B cell (primary cell): Measurements from ENCODE around the gene OR13J1. TPM values are rescaled to one million over a fixed set of nuclear protein-coding genes. Genes with fewer than 3 reads are reported as not detected.

Source experiments
- ATAC-seq: fragments of 200-7000 bp; cut with Tn5 transposase; one replicate; pipeline ENCODE4 v1.10.0; 2021; ENCODE audit warnings: low read depth, mild to moderate bottlenecking, moderate number of reproducible peaks, moderate library complexity
- CTCF ChIA-PET: fragments of 350-600 bp; sonication (Branson Sonifier 250); formaldehyde crosslinking; loops from one replicate; lab custom pipeline; 2021; ENCODE audit warnings: antibody characterized with exemption, inconsistent platforms; lab: Charles Lee
- POLR2A ChIA-PET: fragments of 350-600 bp; sonication (Branson Sonifier 250); formaldehyde crosslinking; loops from one replicate; lab custom pipeline; 2021; ENCODE audit warnings: antibody characterized with exemption; lab: Charles Lee
- DNase-seq: peaks from one replicate; pipeline ENCODE4 v3.0.0; 2013
- H2AFZ ChIP-seq: 2 replicates; pipeline ENCODE4 v1.6.1; 2012; ENCODE audit warnings: mild to moderate bottlenecking, low read depth, low read length; ENCODE audit not compliant: insufficient read depth, poor library complexity, severe bottlenecking
- H3K27ac ChIP-seq, 2 donors: 1 replicate in 1 of 2; 2 replicates in 1 of 2; pipeline ENCODE4 v1.5.1; 2012 to 2013; ENCODE audit warnings: low read length in 2 of 2, mild to moderate bottlenecking in 2 of 2, moderate library complexity in 1 of 2
- H3K27me3 ChIP-seq, 4 experiments: fragments of 200-600 bp in 1 of 4; sonication (generic) in 1 of 4; replicated peaks in 1 of 4; 1 replicate in 2 of 4; 2 replicates in 2 of 4; pipeline versions ENCODE4 v1.6.1 to v1.7.0; 2013 to 2016; ENCODE audit warnings: low read length in 3 of 4, mild to moderate bottlenecking in 2 of 4, mixed read lengths in 1 of 4, moderate library complexity in 1 of 4; ENCODE audit not compliant: insufficient read depth in 4 of 4, control insufficient read depth in 3 of 4; ENCODE audit errors: control extremely low read depth in 1 of 4
- H3K36me3 ChIP-seq, 2 experiments: replicated peaks in 1 of 2; 1 replicate in 1 of 2; 2 replicates in 1 of 2; pipeline versions ENCODE4 v1.6.1 to v1.7.1; 2013; ENCODE audit warnings: low read length in 1 of 2; ENCODE audit not compliant: insufficient read depth in 2 of 2, control insufficient read depth in 1 of 2; ENCODE audit errors: control extremely low read depth in 1 of 2, extremely low read depth in 1 of 2
- H3K4me1 ChIP-seq, 2 donors: fragments of 200-600 bp in 1 of 2; sonication (generic) in 1 of 2; 1 replicate in 1 of 2; 2 replicates in 1 of 2; pipeline versions ENCODE4 v1.5.1 to v1.6.1; 2013 to 2017; ENCODE audit warnings: low read length in 2 of 2; ENCODE audit not compliant: control insufficient read depth in 2 of 2, insufficient read depth in 2 of 2
- H3K4me2 ChIP-seq: replicated peaks from 2 replicates; pipeline ENCODE3; 2012; ENCODE audit warnings: mild to moderate bottlenecking, low read depth, low read length; ENCODE audit not compliant: poor library complexity, severe bottlenecking
- H3K4me3 ChIP-seq, 5 experiments: fragments of 200-600 bp in 1 of 5; sonication (generic) in 1 of 5; 1 replicate in 3 of 5; 2 replicates in 2 of 5; pipeline versions ENCODE4 v1.5.1 to v1.7.0; 2011 to 2016; ENCODE audit warnings: low read length in 4 of 5, mild to moderate bottlenecking in 4 of 5, low read depth in 2 of 5, control low read depth in 1 of 5, moderate library complexity in 1 of 5; ENCODE audit not compliant: insufficient read depth in 1 of 5; ENCODE audit errors: control extremely low read depth in 1 of 5, extremely low read depth in 1 of 5
- H3K79me2 ChIP-seq: fragments of 200-600 bp; sonication (generic); one replicate; pipeline ENCODE4 v1.6.0; 2016; ENCODE audit warnings: low read length; ENCODE audit not compliant: control insufficient read depth, insufficient read depth
- H3K9ac ChIP-seq: fragments of 200-600 bp; sonication (generic); 2 replicates; pipeline ENCODE4 v1.6.1; 2017; ENCODE audit warnings: mild to moderate bottlenecking, low read length, moderate library complexity
- H3K9me3 ChIP-seq, 3 donors: one replicate each; pipeline versions ENCODE4 v1.6.1 to v1.7.1; 2013; ENCODE audit warnings: low read length in 2 of 3; ENCODE audit not compliant: control insufficient read depth in 2 of 3, insufficient read depth in 1 of 3; ENCODE audit errors: control extremely low read depth in 1 of 3
- H4K20me1 ChIP-seq: 2 replicates; pipeline ENCODE4 v1.6.0; 2012; ENCODE audit warnings: mild to moderate bottlenecking, low read length; ENCODE audit not compliant: insufficient read depth, control insufficient read depth, poor library complexity, severe bottlenecking
- H3K27ac Mint-ChIP-seq: one replicate; pipeline ENCODE4 v1.8.0; 2021; ENCODE audit warnings: mixed read lengths
- H3K27me3 Mint-ChIP-seq: one replicate; pipeline ENCODE4 v1.8.0; 2021; ENCODE audit warnings: mixed read lengths
- H3K4me1 Mint-ChIP-seq: one replicate; pipeline ENCODE4 v1.8.0; 2021; ENCODE audit warnings: mixed read lengths
- H3K4me3 Mint-ChIP-seq: one replicate; pipeline ENCODE4 v1.8.0; 2021; ENCODE audit warnings: mixed read lengths
- H3K9me3 Mint-ChIP-seq: one replicate; pipeline ENCODE4 v1.8.0; 2022; ENCODE audit warnings: mixed read lengths; ENCODE audit not compliant: insufficient read depth
- EZH2 ChIP-seq: IDR thresholded peaks from 2 replicates; pipeline ENCODE4 v1.6.1; 2012; ENCODE audit warnings: borderline replicate concordance, low read depth, mild to moderate bottlenecking, moderate library complexity, low read length; ENCODE audit not compliant: insufficient read depth, poor library complexity, severe bottlenecking
- WGBS: methylation state at CpG from one replicate; pipeline ENCODE4 v1.1.5; 2013; ENCODE audit warnings: missing lambda C conversion rate; ENCODE audit not compliant: insufficient coverage; 5-methylcytosine and 5-hydroxymethylcytosine counted together
- intact Hi-C: fragments of 100-400 bp; cut with micrococcal nuclease; formaldehyde crosslinking; loops from one replicate; pipeline ENCODE4 v1.10.0; 2022
- polyA plus RNA-seq: library from polyadenylated mRNA; depleted of rRNA; stranded (reverse); fragments of >200 nt; gene quantifications from 2 replicates; pipeline ENCODE4 v1.2.3, GENCODE V29; 2012
- total RNA-seq, 2 donors: library from RNA; stranded (reverse); fragments of 120-200 nt in 1 of 2; gene quantifications; 1 replicate in 1 of 2; 2 replicates in 1 of 2; pipeline versions ENCODE4 v1.2.3 to v1.2.4, GENCODE V29; 2013 to 2022
- TF ChIP-seq, protein P1 (sequence below): fragments of 200-600 bp; IDR thresholded peaks from one replicate; pipeline ENCODE4 v1.8.0; 2022; ENCODE audit warnings: antibody characterized with exemption, mild to moderate bottlenecking

OR13J1 gene
- total and polyA plus RNA-seq, 2 donors (not counting 1 experiment from before 2014, with no cell fraction given): not detected

- Histone ChIP-seq H3K27me3 (peaks cover 0 to 6% (median 2%) of the 10 kb centered on the region in 4 experiments), H3K4me2 (no peak overlapping the region), H4K20me1 (no peaks in the 10 kb centered on the region), H3K9ac (no peak overlapping the region), H3K36me3 (no peaks in the 10 kb centered on the region), H2AFZ (no peak overlapping the region), H3K4me3 (no peak overlapping the region), H3K27ac (no peak overlapping the region), H3K79me2 (no peaks in the 10 kb centered on the region), H3K4me1 (no peaks in the 10 kb centered on the region), H3K9me3 (peaks cover 0 to 10% (median 3%) of the 10 kb centered on the region in 3 donors)
- ATAC-seq (no peak), DNase-seq (no peak)
- POLR2A ChIA-PET: no interaction called here
- peaks cover 7% of the 10 kb centered on the region for H3K9me3 Mint-ChIP-seq
- TF ChIP-seq, protein P1, sequence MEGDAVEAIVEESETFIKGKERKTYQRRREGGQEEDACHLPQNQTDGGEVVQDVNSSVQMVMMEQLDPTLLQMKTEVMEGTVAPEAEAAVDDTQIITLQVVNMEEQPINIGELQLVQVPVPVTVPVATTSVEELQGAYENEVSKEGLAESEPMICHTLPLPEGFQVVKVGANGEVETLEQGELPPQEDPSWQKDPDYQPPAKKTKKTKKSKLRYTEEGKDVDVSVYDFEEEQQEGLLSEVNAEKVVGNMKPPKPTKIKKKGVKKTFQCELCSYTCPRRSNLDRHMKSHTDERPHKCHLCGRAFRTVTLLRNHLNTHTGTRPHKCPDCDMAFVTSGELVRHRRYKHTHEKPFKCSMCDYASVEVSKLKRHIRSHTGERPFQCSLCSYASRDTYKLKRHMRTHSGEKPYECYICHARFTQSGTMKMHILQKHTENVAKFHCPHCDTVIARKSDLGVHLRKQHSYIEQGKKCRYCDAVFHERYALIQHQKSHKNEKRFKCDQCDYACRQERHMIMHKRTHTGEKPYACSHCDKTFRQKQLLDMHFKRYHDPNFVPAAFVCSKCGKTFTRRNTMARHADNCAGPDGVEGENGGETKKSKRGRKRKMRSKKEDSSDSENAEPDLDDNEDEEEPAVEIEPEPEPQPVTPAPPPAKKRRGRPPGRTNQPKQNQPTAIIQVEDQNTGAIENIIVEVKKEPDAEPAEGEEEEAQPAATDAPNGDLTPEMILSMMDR: no peak
- TF ChIP-seq EZH2: no peak
- intact Hi-C loops: no loop called here
- no peak overlapping the region for H3K27ac Mint-ChIP-seq
- CTCF ChIA-PET: interaction anchor here (0.6 to 1.3 kb wide), 2 partner anchors 82 to 641 kb away, joined by 3 to 5 read pairs; no protein-coding TSS in a partner anchor
- H3K27me3 Mint-ChIP-seq: peaks cover 12% of the 10 kb centered on the region
- no peaks in the 10 kb centered on the region for H3K4me1 Mint-ChIP-seq
- no CpG with 5 or more reads among the region's 3 CpGs for WGBS
- H3K4me3 Mint-ChIP-seq: no peak overlapping the region
Observed at GRCh38 chr9:35872505-35872904, 2.3 kb upstream of the OR13J1 start.

GRCh38 chr9:35871545-35871944 lies 1.3 kb upstream of the OR13J1 start:
- CTCF ChIA-PET: interaction anchor here (1.0 kb wide), 1 partner anchor 45 kb away, joined by 3 read pairs; no protein-coding TSS in a partner anchor
- Histone ChIP-seq H4K20me1 (no peaks in the 10 kb centered on the region), H3K4me1 (no peaks in the 10 kb centered on the region), H3K4me2 (no peak overlapping the region), H3K36me3 (no peaks in the 10 kb centered on the region), H3K9me3 (peaks cover 0 to under 1% (median 0%) of the 10 kb centered on the region in 3 donors), H3K79me2 (no peaks in the 10 kb centered on the region), H3K27me3 (peaks cover 0 to under 1% (median 0%) of the 10 kb centered on the region in 4 experiments), H3K4me3 (no peak overlapping the region), H3K9ac (no peak overlapping the region), H2AFZ (no peak overlapping the region), H3K27ac (no peak overlapping the region)
- intact Hi-C loops: no loop called here
- DNase-seq (no peak), ATAC-seq (no peak)
- POLR2A ChIA-PET: no interaction called here
- Mint-ChIP-seq H3K9me3 (peaks cover 4% of the 10 kb centered on the region), H3K27ac (no peak overlapping the region), H3K4me3 (no peak overlapping the region), H3K4me1 (no peaks in the 10 kb centered on the region), H3K27me3 (peaks cover 7% of the 10 kb centered on the region)
- WGBS: 76% methylated on average over 2 of the region's 3 CpGs
- TF ChIP-seq, protein P1: no peak
- no peak for TF ChIP-seq EZH2
